ENCODE results near the gene STKLD1.

DNA sequence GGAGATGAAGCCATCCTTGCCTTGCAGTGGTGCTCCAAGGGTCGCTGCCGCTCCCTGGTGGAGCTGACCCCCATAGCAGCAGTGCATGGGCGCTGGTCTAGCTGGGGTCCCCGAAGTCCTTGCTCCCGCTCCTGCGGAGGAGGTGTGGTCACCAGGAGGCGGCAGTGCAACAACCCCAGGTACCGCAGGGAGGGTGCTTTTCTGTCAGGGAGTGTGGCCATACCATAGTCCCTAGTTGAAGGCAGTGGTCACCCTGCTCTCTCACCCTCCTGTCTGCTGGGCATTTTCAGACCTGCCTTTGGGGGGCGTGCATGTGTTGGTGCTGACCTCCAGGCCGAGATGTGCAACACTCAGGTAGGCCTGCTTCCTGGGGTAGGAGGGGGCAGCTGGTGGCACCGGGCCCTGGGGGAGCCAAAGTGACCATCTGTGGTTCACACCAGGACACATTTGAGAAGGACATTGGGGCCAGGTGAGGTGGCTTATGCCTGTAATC lies 57.2 kb downstream of the STKLD1 start:
- TF ChIP-seq POLR2A (IDR thresholded peaks at IDR 0.05) = no peak
- TF ChIP-seq, protein P1, sequence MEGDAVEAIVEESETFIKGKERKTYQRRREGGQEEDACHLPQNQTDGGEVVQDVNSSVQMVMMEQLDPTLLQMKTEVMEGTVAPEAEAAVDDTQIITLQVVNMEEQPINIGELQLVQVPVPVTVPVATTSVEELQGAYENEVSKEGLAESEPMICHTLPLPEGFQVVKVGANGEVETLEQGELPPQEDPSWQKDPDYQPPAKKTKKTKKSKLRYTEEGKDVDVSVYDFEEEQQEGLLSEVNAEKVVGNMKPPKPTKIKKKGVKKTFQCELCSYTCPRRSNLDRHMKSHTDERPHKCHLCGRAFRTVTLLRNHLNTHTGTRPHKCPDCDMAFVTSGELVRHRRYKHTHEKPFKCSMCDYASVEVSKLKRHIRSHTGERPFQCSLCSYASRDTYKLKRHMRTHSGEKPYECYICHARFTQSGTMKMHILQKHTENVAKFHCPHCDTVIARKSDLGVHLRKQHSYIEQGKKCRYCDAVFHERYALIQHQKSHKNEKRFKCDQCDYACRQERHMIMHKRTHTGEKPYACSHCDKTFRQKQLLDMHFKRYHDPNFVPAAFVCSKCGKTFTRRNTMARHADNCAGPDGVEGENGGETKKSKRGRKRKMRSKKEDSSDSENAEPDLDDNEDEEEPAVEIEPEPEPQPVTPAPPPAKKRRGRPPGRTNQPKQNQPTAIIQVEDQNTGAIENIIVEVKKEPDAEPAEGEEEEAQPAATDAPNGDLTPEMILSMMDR (IDR thresholded peaks at IDR 0.05) = no peak
- no peak for TF ChIP-seq POLR2AphosphoS5 (IDR thresholded peaks at IDR 0.05)

All from gastroesophageal sphincter (tissue), 3 donors.